Measurements from ENCODE around the gene SPAG16.

- TF ChIP-seq POLR2AphosphoS5 (IDR thresholded peaks at IDR 0.05; ENCODE audit: low read depth, low read length) (no peak), TAF1 (IDR thresholded peaks at IDR 0.05; ENCODE audit: borderline replicate concordance, insufficient read depth, low read length) (no peak)
These were observed 767.3 kb downstream of the SPAG16 start for GRCh38 chr2:214051585-214051984.
